ENCODE measurements around the gene TMEM158.

Gene TMEM158

DNA sequence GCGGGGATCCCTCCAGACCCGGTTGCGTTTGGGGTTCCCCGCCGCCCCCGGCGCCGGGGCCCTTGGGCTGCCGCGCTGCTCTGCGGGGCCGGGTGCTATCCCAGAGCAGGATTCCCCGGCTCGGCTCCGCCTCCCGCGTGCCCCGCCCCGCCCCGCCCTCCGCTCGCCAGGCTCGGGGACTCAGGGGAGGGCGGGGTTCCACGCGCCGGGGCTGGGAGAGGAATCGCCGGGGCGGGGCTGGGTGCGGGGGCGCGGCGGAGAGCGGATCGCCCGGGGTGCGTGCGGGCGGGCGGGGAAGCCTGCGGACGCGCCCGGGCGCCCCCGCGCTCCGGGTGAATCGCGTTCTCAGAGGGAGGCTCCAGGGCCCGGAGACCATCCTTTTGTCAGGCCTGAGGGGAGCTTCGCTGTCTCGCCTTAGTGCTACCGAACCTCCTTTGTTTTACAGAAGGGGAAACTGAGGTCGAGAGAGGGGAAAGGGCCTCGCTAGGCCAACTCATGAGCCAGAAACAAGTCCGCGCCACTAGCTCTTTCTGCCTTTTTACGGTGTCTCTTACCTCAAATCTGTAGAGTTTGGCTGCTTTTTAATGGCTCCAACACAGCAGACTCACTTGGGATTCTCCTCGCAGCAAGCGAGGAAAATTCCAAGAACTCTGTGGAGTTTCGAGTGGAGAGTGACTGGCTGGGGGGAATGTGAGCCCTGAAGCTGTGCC is at the start of gene TMEM158:
Gene TMEM158, minus strand, starts transcription at position 82 of the 710 bp plus-strand sequence. CDS start 260 bp downstream, outside the sequence.
- DNase-seq (ENCODE audit: low read depth), result no peak

DNA sequence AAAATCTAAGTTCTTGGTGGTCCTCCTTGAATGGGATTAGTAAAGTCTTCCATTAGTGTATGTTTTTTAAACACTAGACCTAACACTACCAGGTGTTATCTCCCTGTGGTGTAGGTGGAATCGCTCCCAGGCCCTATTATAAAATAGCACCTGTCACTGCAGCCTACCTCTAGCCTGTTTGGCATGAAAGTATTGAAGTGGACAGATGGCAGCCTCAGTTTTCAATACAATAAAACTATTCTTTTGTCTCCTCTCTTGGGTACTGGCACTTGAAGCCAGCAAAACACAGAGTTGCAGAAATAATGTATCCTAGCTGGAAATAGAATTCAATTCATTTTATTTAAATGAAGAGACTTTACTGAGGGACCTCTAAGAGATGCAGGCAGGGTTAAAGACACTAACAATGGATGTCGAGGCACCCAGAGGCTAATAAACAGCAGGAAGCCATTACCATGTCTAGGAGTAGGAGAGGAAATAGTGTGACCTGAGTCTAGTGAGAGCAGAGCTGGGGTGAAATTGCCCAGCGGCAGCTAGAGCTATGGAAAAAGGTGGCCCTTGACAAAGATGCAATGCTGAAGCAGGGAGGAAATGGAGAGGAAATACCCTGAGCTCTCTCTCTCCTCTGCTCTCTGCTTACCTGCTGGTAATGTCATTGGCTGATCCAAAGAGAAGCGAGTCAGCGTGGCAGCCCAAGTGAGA is 49.1 kb upstream of the TMEM158 start:
- no peak for DNase-seq (ENCODE audit: low read depth)

DNA sequence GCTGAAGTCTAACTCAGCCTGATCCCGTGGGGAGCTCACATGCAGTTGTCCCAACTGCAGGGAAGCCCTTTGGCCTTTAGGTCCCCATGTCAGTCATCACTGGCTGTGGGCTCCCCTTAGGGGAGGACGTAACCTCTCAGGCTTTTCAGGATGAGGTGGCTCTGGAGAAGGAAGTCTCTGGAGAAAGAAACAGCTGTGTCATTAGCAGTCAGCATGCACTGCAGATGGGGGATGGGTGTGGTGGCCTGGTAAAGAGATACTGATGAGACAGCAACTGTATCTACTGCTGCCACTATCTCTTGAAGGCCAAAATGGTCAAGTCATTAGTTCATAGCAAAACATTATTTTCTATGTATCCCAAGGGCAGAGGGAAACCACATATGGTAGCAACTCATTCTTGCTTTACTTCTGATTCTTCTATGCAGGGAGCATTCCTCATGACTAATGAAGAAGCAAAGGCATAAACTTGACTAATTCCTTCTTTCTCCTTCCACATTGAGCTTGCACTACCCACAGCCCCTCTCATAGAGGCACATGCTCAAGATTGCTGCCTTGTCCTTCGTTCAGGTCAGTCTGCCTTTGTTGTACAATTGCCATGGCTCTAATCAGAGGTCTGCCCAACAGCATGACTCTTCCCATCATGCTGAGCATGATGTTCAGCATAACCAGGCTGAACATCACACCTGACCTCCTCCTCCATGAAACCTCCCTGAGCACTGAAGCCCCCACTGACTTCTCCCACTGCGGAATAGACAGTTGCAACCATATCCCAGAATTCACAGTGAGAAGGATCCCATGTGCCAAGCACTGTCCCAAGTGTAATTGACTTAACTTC is 47.8 kb upstream of the TMEM158 start:
- DNase-seq (ENCODE audit: low read depth), result no peak

DNA sequence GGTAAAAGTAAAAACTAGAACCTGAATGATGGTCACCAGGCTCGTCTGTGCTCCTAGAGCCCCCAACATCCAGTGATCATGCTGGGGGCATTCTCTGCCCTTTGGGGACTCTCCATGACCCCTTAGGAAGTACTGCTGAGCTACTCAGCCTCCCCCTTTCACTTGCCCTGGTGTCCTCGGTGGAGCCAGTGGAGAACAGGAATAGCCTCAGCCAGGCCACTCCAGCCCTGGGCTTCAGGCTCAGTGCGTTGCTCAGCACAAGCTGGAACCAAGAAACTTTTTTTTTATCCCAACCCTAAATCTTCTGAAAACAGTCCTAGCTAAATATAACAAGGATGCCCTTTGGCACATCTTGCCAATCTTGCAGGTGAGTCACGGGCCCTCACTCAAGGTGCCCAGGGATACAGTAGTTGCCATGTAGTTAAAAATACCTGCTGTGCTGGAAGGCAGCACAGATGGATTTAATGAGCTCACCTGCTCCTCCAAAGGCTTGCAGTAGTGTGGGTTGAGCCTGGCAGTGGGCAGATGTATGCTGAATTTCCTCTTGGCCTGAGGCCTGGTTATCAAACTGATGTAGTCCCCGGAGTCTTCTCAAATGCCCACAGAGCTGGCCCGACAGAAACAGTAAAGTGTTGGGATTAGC is 46.9 kb upstream of the TMEM158 start:
- DNase-seq (ENCODE audit: low read depth), result no peak

DNA sequence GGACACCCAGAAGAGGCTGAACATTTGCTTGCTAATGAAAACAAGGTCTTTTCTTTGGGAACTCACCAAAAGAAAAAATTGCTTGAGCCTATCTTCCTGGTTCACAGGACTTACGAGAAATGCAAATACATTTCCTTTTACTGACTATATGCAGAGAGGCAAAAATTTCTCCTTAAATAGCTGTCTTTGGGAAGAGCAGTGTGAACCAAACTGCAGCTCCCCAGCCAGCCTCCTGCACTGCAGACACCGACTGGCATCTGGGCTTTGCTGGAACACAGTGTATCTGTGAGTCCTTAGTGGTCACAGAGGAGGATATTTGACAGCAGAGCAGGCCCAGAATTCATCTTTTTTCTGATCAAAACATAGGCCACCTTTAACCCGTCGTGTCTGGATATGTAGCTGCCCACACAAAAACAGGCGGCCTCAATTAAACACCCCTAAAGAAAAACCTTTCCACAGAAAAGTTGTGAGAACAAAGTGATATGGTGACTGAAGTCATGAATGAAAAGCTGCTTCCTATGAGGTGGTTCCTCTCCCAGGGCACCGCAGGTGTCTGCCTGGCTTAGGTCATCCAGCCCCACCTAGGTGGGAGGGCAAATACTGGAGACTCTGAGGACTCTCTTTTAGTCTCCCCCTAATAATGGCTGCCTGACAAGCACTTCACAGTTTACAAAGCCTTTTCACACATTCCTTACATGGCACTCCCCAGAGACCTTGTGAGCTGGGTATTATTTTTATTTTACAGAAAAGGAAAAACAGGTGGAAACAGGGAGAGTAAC is 46.1 kb upstream of the TMEM158 start:
- no peak for DNase-seq (ENCODE audit: low read depth)

- DNase-seq (ENCODE audit: low read depth), result no peak
Observed at GRCh38 chr3:45269952-45270351, 43.9 kb upstream of the TMEM158 start.

DNA sequence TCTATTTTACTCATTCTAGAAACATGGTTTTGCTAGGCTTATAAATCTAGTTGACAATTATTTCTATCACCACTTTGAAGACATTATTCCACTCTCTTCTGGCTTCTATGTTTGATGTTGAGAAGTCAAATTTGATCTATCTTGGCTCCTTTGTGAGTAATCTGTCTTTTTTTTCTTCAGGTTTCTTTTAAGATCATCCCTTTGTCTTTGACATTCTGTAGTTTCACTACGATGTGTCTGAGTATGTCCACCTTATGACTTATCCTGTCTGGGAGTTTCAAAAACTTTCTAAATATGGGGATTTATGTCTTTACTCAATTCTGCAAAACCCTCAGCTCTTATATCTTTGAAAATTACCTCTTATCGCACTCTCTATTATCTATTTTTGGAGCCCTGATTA is 41.0 kb upstream of the TMEM158 start:
- no peak for DNase-seq (ENCODE audit: low read depth)

- DNase-seq (ENCODE audit: low read depth), result no peak
Observed at GRCh38 chr3:45261333-45262110, 35.4 kb upstream of the TMEM158 start.

DNA sequence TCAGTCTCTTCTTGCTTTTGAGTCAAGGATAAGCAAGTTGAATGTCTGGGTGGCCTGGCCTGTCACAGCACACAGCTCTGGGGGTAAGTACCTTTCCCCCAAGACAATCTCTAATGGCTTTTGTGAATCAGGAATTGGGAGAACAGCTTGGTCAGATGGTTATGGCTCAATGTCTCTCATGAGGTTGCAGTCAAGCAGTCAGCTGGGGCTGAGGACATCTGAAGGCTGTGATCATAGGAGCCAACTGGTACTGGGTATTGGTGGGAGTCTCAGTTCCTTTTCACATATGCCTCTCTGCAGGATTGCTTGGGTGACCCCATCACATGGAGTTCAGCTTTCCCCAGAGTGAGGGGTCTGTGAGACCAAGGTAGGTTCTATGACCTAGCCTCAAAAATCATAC is 33.0 kb upstream of the TMEM158 start:
- DNase-seq (ENCODE audit: low read depth), result no peak

DNA sequence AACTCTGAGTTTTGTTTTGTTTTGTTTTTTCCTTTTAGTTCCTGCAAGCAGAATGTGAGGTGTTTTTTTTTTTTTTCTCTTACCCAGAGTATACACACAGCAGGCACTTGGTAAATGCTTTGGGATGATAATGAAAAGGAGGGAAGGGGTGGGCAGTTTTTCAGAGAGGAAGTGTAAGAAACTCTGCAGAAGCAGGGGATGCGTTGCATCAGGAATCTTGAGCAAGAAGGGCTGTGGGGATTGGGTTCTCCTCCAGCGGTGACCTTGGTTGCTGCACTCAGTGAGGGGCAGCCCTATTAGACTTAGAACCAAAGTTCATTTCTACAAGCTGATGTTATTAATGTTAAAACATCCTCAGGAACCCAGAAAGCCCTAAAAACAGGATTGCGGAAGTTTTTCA is 32.2 kb upstream of the TMEM158 start:
- no peak for DNase-seq (ENCODE audit: low read depth)

- DNase-seq (ENCODE audit: low read depth), result no peak
Observed at GRCh38 chr3:45253316-45253715, 27.2 kb upstream of the TMEM158 start.

DNA sequence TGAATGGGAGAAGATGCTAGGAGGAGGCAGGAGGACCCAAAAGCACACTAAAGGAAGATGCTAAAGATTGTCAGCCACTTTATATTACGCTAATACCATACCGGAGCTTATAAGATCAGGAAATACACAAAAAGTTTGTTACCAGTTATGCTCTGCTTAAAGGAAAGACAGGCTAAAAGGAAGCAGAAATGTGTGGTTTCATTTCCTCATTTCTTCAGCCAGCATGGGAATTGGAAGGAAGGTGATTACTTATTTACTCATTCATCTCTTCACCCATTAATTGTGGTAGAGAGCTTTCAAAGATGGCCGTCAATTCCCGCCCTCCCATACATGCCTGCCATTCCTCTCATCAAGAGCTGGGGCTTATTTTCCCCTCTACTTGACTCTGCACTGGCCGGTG is 26.7 kb upstream of the TMEM158 start:
- no peak for DNase-seq (ENCODE audit: low read depth)

- DNase-seq (ENCODE audit: low read depth), result no peak
Observed at GRCh38 chr3:45249391-45249790, 23.3 kb upstream of the TMEM158 start.

DNA sequence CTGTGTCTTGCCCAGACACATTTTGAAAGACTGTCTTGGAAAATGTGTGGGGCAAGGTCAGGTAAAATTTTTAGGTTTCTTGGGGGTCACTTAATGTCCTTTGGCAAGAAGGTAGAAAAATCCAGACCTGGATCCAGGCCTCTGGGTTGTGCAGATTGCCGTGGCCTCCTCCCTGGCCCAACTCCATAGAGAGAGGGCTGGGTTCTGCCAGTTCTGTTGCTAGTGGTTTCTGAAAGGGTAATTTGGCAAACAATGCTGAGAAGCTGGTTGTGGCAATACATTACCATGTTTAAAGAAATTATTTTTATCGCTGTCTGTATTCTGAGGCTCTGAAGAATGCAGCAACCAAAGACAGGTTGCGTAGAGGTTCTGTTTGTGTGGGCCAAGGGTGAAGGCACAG is 20.2 kb upstream of the TMEM158 start:
- no peak for DNase-seq (ENCODE audit: low read depth)

DNA sequence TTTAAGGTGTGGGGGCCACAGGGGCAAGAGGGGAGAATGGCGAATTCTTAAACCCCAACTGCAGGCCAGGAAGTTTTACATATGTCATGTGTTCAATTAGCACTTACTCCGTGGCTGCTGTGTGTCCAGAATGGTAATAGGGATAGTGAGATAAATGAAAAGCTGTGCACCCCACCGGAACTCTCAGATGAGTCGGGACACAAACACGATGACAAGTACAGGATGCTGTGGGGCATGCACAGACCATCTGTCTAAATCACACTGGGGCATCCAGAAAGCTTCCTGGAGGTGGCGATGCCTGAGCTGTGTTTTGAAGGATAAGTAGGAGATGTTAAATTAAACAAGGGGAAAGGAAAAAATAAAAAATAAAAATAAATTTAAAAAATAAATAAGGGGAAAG is 18.3 kb upstream of the TMEM158 start:
- DNase-seq (ENCODE audit: low read depth), result no peak

DNA sequence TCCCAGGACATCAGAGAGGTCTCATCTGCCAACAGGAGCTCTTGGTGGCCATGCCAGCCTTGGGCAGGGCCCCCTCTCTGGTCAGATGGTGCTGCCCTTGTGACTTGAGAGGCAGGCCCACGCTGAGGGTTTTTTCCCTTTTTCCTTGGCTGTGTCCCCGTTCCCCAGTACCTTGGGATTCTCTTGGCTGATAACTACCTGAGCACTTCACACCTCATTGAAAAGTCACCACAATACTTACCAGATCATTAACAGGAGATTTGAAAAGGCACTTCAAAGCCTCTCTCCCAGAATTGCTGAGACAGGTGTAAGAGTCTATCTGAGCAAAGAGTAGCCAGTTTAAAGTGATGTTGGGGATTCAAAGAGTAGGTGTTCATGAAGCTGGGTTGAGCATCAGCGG is 15.1 kb upstream of the TMEM158 start:
- no peak for DNase-seq (ENCODE audit: low read depth)

- DNase-seq (ENCODE audit: low read depth), result no peak
Observed at GRCh38 chr3:45240292-45240691, 14.2 kb upstream of the TMEM158 start.

DNA sequence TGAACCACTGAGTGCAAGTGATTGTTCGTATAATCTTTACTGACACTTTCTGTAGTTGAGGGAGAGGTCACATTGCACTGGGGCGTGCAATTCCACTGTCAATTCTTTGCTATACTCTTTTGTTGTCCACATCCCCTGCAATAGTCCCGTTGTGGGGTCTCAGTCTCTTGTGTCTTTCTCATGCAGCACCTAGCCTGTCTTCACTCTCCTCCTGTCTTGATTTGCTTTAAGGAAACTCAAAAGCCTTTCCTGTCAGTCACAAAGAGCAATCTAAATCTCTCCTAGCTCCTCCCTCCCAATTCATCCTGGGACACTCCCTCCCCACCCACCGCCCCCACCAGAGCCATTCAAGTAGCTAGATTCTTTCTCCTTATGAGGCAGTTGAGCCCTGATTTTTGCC is 13.2 kb upstream of the TMEM158 start:
- DNase-seq (ENCODE audit: low read depth), result no peak

DNA sequence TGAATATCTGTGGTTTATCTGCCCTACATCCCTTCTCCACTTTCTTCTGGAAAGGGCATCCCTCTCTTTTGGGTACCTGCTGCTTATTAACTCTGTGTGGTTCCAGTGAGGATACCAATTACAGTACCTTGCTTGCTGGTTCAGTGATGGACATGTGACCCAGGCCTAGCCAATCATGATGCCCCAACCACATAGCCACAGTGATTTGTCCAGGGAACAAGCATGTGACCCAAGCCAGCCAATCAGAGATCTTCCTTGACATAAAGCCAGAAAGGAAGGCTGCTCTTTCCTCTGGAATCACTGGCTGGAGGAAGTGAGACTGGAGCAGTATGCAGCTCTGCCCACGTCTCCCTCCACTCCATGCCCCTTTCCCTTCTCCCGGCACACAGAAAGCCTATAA is 10.9 kb upstream of the TMEM158 start:
- DNase-seq (ENCODE audit: low read depth), result no peak

DNA sequence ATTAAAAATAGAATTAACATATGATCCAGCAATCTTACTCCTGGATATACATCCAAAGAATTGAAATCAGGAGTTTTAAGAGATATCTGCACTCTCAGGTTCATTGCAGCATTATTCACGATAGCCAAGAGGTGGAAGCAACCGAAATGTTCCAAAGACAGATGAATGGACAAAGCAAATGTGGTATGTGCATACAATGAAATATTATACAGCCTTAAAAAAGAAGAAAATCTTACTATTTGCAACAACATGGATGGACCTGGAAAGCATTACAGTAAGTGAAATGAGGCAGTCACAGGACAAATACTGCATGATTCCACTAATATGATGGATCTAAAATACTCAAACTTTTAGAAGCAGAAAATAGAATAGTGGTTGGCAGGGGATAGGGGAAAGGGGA is 9.3 kb upstream of the TMEM158 start:
- DNase-seq (ENCODE audit: low read depth), result no peak

DNA sequence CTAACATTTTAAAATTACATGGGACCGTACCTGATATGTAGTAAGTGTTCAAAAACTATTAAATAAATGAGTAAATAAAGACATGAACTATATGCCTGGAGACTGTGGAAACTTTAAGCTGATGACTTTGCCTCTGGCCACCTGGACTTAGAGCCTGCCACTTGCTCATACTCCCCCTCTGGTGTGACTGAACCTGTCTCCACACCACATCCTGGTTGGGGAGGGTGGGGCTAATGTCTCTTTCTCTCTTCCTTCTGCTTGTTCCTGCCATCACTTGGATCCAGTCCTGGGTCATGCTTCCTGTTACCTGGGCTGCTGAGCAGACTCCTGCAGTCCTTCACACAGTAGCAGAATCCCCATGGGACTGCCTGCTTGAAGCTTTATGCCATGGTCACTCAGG is 8.2 kb upstream of the TMEM158 start:
- DNase-seq (ENCODE audit: low read depth), result no peak

Data from HS-27A (cell line).